Measurements from ENCODE around the gene SP4. TPM values are rescaled to one million over a fixed set of nuclear protein-coding genes. Genes with fewer than 3 reads are reported as not detected.

The SP4 gene
- total RNA-seq, 4 donors from 2014 or later = 8.0 to 44.9 (median 14.0) TPM

DNA sequence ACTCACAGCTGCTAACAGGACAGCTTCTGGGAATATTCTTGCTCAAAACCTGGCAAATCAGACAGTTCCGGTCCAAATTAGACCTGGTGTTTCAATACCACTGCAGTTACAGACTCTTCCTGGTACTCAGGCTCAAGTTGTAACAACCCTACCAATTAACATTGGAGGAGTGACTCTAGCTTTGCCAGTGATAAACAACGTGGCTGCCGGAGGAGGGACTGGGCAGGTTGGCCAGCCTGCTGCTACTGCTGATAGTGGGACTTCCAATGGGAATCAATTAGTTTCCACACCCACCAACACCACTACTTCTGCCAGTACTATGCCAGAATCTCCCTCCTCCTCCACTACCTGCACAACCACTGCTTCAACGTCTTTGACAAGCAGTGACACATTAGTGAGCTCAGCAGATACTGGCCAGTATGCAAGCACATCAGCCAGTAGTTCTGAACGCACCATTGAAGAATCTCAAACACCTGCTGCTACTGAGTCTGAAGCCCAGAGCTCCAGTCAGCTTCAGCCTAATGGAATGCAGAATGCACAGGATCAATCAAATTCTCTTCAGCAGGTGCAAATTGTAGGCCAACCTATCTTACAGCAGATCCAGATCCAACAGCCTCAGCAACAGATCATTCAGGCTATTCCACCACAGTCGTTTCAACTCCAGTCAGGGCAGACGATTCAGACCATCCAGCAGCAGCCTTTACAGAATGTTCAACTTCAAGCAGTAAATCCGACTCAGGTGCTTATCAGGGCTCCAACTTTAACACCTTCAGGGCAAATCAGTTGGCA is 2.1 kb downstream of the SP4 start:
- Histone ChIP-seq H3K36me3 (peaks cover 0 to 8% (median 0%) of the 10 kb centered on the region in 4 donors), H3K27me3 (no peaks in the 10 kb centered on the region), H3K4me3 (no peak overlapping the region), H3K27ac (replicated peaks in 1 of 4) (peak overlapping the region in 3 of 4 donors; percentile 99 to 100 (median 99)), H3K9me3 (no peaks in the 10 kb centered on the region), H3K4me1 (peaks cover 44 to 57% (median 54%) of the 10 kb centered on the region in 4 donors)
- TF ChIP-seq EP300 (IDR thresholded peaks at IDR 0.05) (no peak), POLR2A (IDR thresholded peaks at IDR 0.05; ENCODE audit: low read depth) (no peak), POLR2AphosphoS5 (IDR thresholded peaks at IDR 0.05) (no peak)
- TF ChIP-seq, protein P1, sequence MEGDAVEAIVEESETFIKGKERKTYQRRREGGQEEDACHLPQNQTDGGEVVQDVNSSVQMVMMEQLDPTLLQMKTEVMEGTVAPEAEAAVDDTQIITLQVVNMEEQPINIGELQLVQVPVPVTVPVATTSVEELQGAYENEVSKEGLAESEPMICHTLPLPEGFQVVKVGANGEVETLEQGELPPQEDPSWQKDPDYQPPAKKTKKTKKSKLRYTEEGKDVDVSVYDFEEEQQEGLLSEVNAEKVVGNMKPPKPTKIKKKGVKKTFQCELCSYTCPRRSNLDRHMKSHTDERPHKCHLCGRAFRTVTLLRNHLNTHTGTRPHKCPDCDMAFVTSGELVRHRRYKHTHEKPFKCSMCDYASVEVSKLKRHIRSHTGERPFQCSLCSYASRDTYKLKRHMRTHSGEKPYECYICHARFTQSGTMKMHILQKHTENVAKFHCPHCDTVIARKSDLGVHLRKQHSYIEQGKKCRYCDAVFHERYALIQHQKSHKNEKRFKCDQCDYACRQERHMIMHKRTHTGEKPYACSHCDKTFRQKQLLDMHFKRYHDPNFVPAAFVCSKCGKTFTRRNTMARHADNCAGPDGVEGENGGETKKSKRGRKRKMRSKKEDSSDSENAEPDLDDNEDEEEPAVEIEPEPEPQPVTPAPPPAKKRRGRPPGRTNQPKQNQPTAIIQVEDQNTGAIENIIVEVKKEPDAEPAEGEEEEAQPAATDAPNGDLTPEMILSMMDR (IDR thresholded peaks at IDR 0.05) = no peak
- DNase-seq (ENCODE audit: extremely low spot score) = no peak
- WGBS = 81% methylated on average over 8 of the region's 8 CpGs
- intact Hi-C loops (cut with DNase I) = loop anchor here (10.0 kb wide), 1 partner anchor 655 kb away; no protein-coding TSS in a partner anchor

DNA sequence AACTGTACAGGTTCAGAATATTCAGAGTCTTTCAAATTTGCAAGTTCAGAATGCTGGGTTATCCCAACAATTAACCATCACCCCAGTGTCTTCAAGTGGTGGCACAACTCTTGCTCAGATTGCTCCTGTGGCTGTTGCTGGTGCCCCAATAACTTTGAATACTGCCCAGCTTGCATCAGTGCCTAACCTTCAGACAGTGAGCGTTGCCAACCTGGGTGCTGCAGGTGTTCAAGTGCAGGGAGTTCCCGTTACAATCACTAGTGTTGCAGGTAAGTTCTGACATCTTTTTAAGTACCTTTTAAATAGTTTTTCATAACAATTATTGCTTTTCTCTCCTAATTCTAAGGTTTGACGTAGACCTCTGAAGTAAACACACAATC is 2.7 kb downstream of the SP4 start:
- TF ChIP-seq, protein P1 (IDR thresholded peaks at IDR 0.05) = no peak
- no peak for TF ChIP-seq EP300 (IDR thresholded peaks at IDR 0.05)
- no peak for TF ChIP-seq POLR2AphosphoS5 (IDR thresholded peaks at IDR 0.05)
- no peak for TF ChIP-seq POLR2A (IDR thresholded peaks at IDR 0.05; ENCODE audit: low read depth)
- WGBS = 87% methylated on average over 3 of the region's 3 CpGs
- H3K4me3 ChIP-seq = no peak overlapping the region
- intact Hi-C loops (cut with DNase I) = loop anchor here (10.0 kb wide), 1 partner anchor 654 kb away; no protein-coding TSS in a partner anchor
- H3K36me3 ChIP-seq = peaks cover 0 to 8% (median 0%) of the 10 kb centered on the region in 4 donors
- H3K27me3 ChIP-seq = no peaks in the 10 kb centered on the region
- no peak overlapping the region for H3K27ac ChIP-seq (replicated peaks in 1 of 4)
- peaks cover 44 to 57% (median 54%) of the 10 kb centered on the region in 4 donors for H3K4me1 ChIP-seq
- no peak for DNase-seq (ENCODE audit: extremely low spot score)
- no peaks in the 10 kb centered on the region for H3K9me3 ChIP-seq

DNA sequence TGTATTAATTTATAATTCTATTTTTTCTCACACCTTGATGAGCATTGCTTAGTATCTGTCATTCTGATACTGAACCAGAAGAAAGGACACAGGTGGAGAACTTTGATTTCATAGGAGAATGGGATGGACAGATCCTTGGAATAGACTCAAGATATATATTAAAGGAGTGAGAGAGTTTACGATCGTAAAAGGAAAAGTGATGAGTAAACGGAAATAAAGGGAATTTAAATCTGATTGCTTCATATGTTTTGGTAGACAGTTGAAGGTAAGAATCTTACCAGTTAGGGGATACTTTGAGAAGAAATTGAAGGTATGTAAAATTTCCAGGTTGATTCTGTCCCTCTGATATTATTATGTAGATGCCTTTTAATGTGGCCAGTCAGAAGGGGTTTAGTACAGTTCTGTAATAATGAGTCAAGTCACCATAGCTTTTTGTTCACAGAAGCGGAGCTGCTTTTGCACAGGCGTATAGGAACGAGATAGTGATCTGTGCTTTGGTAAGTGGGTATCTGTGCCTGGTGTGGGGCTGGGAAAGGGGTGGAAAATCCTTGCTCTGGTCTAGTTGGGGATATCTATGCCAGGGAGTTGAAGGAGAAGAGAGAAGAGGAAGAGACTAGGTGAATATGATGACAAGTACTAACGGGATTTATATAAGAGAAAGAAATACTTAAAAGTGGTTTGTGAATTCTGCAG is 15.4 kb downstream of the SP4 start:
- 94% methylated on average over 7 of the region's 7 CpGs for WGBS
- H3K27me3 ChIP-seq = no peaks in the 10 kb centered on the region
- DNase-seq (ENCODE audit: extremely low spot score) = no peak

DNA sequence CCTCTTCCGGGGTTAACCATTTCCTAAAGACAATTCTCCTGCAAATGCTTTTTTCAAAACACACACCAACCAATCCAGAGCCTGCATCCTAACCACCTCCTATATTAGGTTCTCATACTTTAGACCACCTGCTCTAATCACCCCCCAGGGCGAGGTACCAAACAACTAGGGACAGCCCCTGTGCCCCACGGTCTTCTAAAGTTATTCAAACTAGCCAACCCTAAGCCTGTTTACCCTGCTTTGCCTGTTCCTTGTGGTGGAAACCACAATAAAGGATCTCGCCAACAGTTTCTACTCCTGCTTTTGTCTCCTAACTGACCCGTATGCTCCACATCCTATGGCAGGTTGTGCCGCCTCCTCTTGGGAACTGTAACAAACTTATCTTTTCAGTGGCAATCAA is 21.1 kb downstream of the SP4 start:
- no peak overlapping the region for H3K27ac ChIP-seq (replicated peaks in 1 of 4)
- intact Hi-C loops (cut with DNase I) = no loop called here
- TF ChIP-seq EP300 (IDR thresholded peaks at IDR 0.05) = no peak
- no peak for TF ChIP-seq POLR2A (IDR thresholded peaks at IDR 0.05; ENCODE audit: low read depth)
- TF ChIP-seq POLR2AphosphoS5 (IDR thresholded peaks at IDR 0.05) = no peak
- TF ChIP-seq, protein P1 (IDR thresholded peaks at IDR 0.05) = no peak
- DNase-seq (ENCODE audit: extremely low spot score) = no peak
- no peak overlapping the region for H3K4me3 ChIP-seq
- H3K4me1 ChIP-seq = no peaks in the 10 kb centered on the region
- H3K27me3 ChIP-seq = no peaks in the 10 kb centered on the region
- H3K9me3 ChIP-seq = no peaks in the 10 kb centered on the region
- WGBS = 98% methylated on average over 6 of the region's 6 CpGs
- H3K36me3 ChIP-seq = peaks cover 0 to 2% (median 0%) of the 10 kb centered on the region in 4 donors

More for the DNA sequence above, 15.4 kb downstream of the SP4 start:
- H3K27ac ChIP-seq (replicated peaks in 1 of 4) = no peak overlapping the region
- H3K4me3 ChIP-seq = no peak overlapping the region
- H3K4me1 ChIP-seq = no peaks in the 10 kb centered on the region
- peaks cover 0 to 4% (median 2%) of the 10 kb centered on the region in 4 donors for H3K36me3 ChIP-seq
- intact Hi-C loops (cut with DNase I) = no loop called here
- no peak for TF ChIP-seq POLR2A (IDR thresholded peaks at IDR 0.05; ENCODE audit: low read depth)
- no peak for TF ChIP-seq POLR2AphosphoS5 (IDR thresholded peaks at IDR 0.05)
- TF ChIP-seq EP300 (IDR thresholded peaks at IDR 0.05) = no peak
- TF ChIP-seq, protein P1 (IDR thresholded peaks at IDR 0.05) = no peak
- H3K9me3 ChIP-seq = no peaks in the 10 kb centered on the region

All from esophagus muscularis mucosa (tissue), 4 donors.